ENCODE data around the gene PCDHGC5.

- TF ChIP-seq CTCF (conservative IDR thresholded peaks at IDR 0.05; ENCODE audit: low read depth, low read length) = no peak
- no peak for TF ChIP-seq EZH2 (IDR thresholded peaks at IDR 0.05; ENCODE audit: low read length, unreplicated experiment)
- TF ChIP-seq EZH2phosphoT487 (IDR thresholded peaks at IDR 0.05; ENCODE audit: borderline replicate concordance, low read length) = no peak
These were observed 1.9 kb downstream of the PCDHGC5 start for GRCh38 chr5:141490771-141491170.
